Ovary (tissue), 9 donors: ENCODE measurements around the gene GRIK1. TPM values are rescaled to one million over a fixed set of nuclear protein-coding genes. Genes with fewer than 3 reads are reported as not detected.

Source experiments
- DNase-seq, 5 donors: peaks; one replicate each; pipeline ENCODE4 v3.0.0-alpha.2; 2019 to 2020
- H3K27ac ChIP-seq, 2 donors: fragments of 200-600 bp; one replicate each; pipeline versions ENCODE4 v1.5.1 to v1.8.0; 2019 to 2022
- H3K27me3 ChIP-seq: fragments of 200-600 bp; one replicate; pipeline ENCODE4 v1.8.0; 2022
- H3K36me3 ChIP-seq: fragments of 200-600 bp; sonication (generic); one replicate; pipeline ENCODE4 v1.5.1; 2019
- H3K4me1 ChIP-seq: one replicate; pipeline ENCODE4 v1.8.1; 2013; ENCODE audit warnings: mild to moderate bottlenecking, moderate library complexity; ENCODE audit not compliant: insufficient read depth
- H3K4me3 ChIP-seq: fragments of 200-600 bp; sonication (generic); one replicate; pipeline ENCODE4 v1.5.1; 2017
- H3K9me3 ChIP-seq, 2 donors: fragments of 200-600 bp in 1 of 2; sonication (generic) in 1 of 2; one replicate each; pipeline versions ENCODE4 v1.5.1 to v1.8.1; 2013 to 2019; ENCODE audit warnings: mild to moderate bottlenecking in 1 of 2, moderate library complexity in 1 of 2
- CTCF ChIP-seq, 3 donors: fragments of 450-650 bp in 2 of 3; fragments of 200-600 bp in 1 of 3; IDR thresholded peaks; one replicate each; pipeline versions ENCODE4 v1.5.1 to v1.8.0; 2016 to 2022; ENCODE audit warnings: antibody characterized with exemption in 3 of 3, mild to moderate bottlenecking in 1 of 3
- EP300 ChIP-seq: sonication (generic); formaldehyde crosslinking; IDR thresholded peaks from one replicate; pipeline ENCODE4 v1.6.1; 2017; ENCODE audit warnings: antibody characterized with exemption
- POLR2A ChIP-seq: fragments of 450-650 bp; IDR thresholded peaks from one replicate; pipeline ENCODE4 v1.6.1; 2017; ENCODE audit warnings: antibody characterized with exemption, mild to moderate bottlenecking, moderate library complexity
- WGBS, 3 donors: extraction: QIAGEN DNeasy Blood & Tissue Kit in 1 of 3; methylation state at CpG; one replicate each; pipeline versions ENCODE4 v1.1.5 to v1.1.7; 2013 to 2017; 5-methylcytosine and 5-hydroxymethylcytosine counted together
- intact Hi-C, 4 donors: fragments of 100-400 bp; cut with DNase I; formaldehyde crosslinking; loops; one replicate each; pipeline versions ENCODE4 v1.11.0 to v1.15.1; 2022 to 2023
- polyA plus RNA-seq, 2 donors: library from polyadenylated mRNA; stranded (reverse); fragments of 200-250 nt in 1 of 2; fragments of 350-450 nt in 1 of 2; fragmentation: Illumina TruSeq in 1 of 2; extraction: RNeasy Lipid Tissue Mini Kit (QIAGEN cat#74804) in 1 of 2; gene quantifications; one replicate each; pipeline ENCODE4 v1.2.3, GENCODE V29; 2013 to 2014
- total RNA-seq, 7 donors: library from RNA; depleted of rRNA in 2 of 7; stranded (reverse); fragments of >200 nt in 2 of 7; fragmentation: NEBNext Ultra II Directional in 3 of 7; extraction: Animal tissue kit (Norgen Biotek cat#: 25700) in 3 of 7; gene quantifications; one replicate each; pipeline versions ENCODE4 v1.1.0 to v1.2.4, GENCODE V29; 2016 to 2023
- donor health status: DM: no; HTN: no; CAD: no; lungs with moderate emphysema.
- donor health status: DM: no; HTN: no; CAD: no.
- donor health status: Bipolar disorder and iron deficiency.
- donor health status: DM: yes; HTN: yes; CAD: no.
- donor health status: DM: no; HTN: no; CAD: no.
- donor health status: DM: yes; HTN: yes; CAD: no.

Gene GRIK1
- total and polyA plus RNA-seq, 9 donors = 0.15 to 1.3 (median 0.34) TPM; not detected in 4

- WGBS, 3 donors = 94 to 97% (median 95%) methylated on average over 12 of the region's 12 CpGs
- H3K36me3 ChIP-seq = no peaks in the 10 kb centered on the region
- H3K4me3 ChIP-seq = no peak overlapping the region
- no peak for DNase-seq
- no peaks in the 10 kb centered on the region for H3K9me3 ChIP-seq
- no peaks in the 10 kb centered on the region for H3K27me3 ChIP-seq
- no peak for TF ChIP-seq EP300
- no peak for TF ChIP-seq CTCF (IDR thresholded peaks at IDR 0.05)
- TF ChIP-seq POLR2A = no peak
- intact Hi-C loops = no loop called here
- no peak overlapping the region for H3K27ac ChIP-seq
- H3K4me1 ChIP-seq = no peaks in the 10 kb centered on the region
Measured at GRCh38 chr21:29873908-29874307, 65.9 kb downstream of the GRIK1 start.

- no peaks in the 10 kb centered on the region for H3K9me3 ChIP-seq
- H3K27ac ChIP-seq = no peak overlapping the region
- H3K36me3 ChIP-seq = no peaks in the 10 kb centered on the region
- no peaks in the 10 kb centered on the region for H3K27me3 ChIP-seq
- intact Hi-C loops = no loop called here
- DNase-seq = no peak
- no peak overlapping the region for H3K4me3 ChIP-seq
- 75 to 81% (median 79%) methylated on average over 6 of the region's 6 CpGs for WGBS, 3 donors
- H3K4me1 ChIP-seq = no peaks in the 10 kb centered on the region
- no peak for TF ChIP-seq CTCF (IDR thresholded peaks at IDR 0.05)
- no peak for TF ChIP-seq POLR2A
- no peak for TF ChIP-seq EP300
Measured at GRCh38 chr21:29870814-29871213, 69.0 kb downstream of the GRIK1 start.

DNA sequence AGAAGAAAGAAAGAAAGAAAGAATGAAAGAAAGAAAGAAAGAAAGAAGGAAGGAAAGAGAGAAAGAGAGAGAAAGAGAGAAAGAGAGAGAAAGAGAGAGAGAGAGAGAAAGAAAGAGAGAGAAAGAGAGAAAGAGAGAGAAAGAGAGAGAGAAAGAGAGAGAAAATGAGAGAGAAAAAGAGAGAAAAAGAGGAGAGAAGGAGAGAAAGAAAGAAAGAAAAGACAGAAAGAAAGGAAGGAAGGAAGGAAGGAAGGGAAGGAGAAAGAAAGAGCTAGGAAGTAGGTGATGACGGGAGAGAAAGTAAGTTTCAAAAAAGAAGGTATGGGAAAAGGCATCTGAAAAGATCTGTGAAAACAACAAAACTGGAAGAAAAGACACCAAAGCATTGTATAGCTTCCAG is 72.0 kb downstream of the GRIK1 start:
- intact Hi-C loops = no loop called here
- no peaks in the 10 kb centered on the region for H3K27me3 ChIP-seq

DNA sequence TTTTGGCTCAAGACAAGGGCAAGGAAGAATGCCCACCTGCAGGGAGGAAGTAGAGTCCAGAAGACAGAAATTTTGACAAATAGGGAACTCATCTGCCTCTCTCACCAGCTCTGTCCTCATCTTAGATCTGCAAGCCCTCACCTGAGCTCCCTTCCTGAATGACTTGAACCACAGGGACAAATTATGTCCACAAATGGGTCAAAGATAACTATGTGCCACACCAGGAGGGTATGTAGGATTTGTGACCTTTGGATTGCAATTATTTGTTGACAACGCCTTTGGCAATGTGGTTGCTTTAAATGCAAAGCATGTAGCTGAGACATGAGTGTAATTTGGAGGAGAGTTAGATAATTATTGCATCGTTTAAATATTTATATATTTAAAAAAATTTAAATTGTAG is 79.5 kb downstream of the GRIK1 start:
- WGBS, 3 donors = 63 to 70% (median 68%) methylated on average over 2 of the region's 2 CpGs
- intact Hi-C loops = no loop called here
- Histone ChIP-seq H3K9me3 (no peaks in the 10 kb centered on the region), H3K27ac (no peak overlapping the region), H3K4me1 (no peaks in the 10 kb centered on the region), H3K36me3 (no peaks in the 10 kb centered on the region), H3K4me3 (no peak overlapping the region), H3K27me3 (no peaks in the 10 kb centered on the region)
- DNase-seq = no peak
- TF ChIP-seq POLR2A = no peak
- no peak for TF ChIP-seq CTCF (IDR thresholded peaks at IDR 0.05)
- TF ChIP-seq EP300 = no peak

More for the DNA sequence above, 72.0 kb downstream of the GRIK1 start:
- H3K9me3 ChIP-seq = no peaks in the 10 kb centered on the region
- no peak overlapping the region for H3K27ac ChIP-seq
- H3K4me3 ChIP-seq = no peak overlapping the region
- DNase-seq = no peak
- no peaks in the 10 kb centered on the region for H3K4me1 ChIP-seq
- TF ChIP-seq CTCF (IDR thresholded peaks at IDR 0.05) = no peak
- no peak for TF ChIP-seq EP300
- TF ChIP-seq POLR2A = no peak
- no peaks in the 10 kb centered on the region for H3K36me3 ChIP-seq
- 73 to 82% (median 73%) methylated on average over 1 of the region's 1 CpG for WGBS, 3 donors
